Neutrophil (primary cell): ENCODE results near the gene C14orf132.

ENCODE experiments used
- H3K27ac ChIP-seq: fragments of 200-600 bp; sonication (generic); 2 replicates; pipeline ENCODE4 v1.5.1; 2016; ENCODE audit warnings: mild to moderate bottlenecking, moderate library complexity
- H3K27me3 ChIP-seq: fragments of 200-600 bp; sonication (generic); 2 replicates; pipeline ENCODE4 v1.6.0; 2016; ENCODE audit warnings: mild to moderate bottlenecking
- H3K36me3 ChIP-seq: fragments of 200-600 bp; sonication (generic); 2 replicates; pipeline ENCODE4 v1.5.1; 2017
- H3K4me1 ChIP-seq, 2 experiments: fragments of 200-600 bp in 1 of 2; sonication (generic) in 1 of 2; 1 replicate in 1 of 2; 2 replicates in 1 of 2; pipeline versions ENCODE4 v1.5.1 to v1.6.1; 2013 to 2016; ENCODE audit warnings: low read depth in 1 of 2, low read length in 1 of 2, mild to moderate bottlenecking in 1 of 2, moderate library complexity in 1 of 2; ENCODE audit not compliant: control insufficient read depth in 1 of 2, insufficient read depth in 1 of 2
- H3K4me3 ChIP-seq, 2 experiments: fragments of 200-600 bp in 1 of 2; sonication (generic) in 1 of 2; 1 replicate in 1 of 2; 2 replicates in 1 of 2; pipeline ENCODE4 v1.5.1; 2013 to 2016; ENCODE audit warnings: low read depth in 1 of 2, low read length in 1 of 2, mild to moderate bottlenecking in 1 of 2, moderate library complexity in 1 of 2
- H3K9me3 ChIP-seq: fragments of 200-600 bp; sonication (generic); 2 replicates; pipeline ENCODE4 v1.5.1; 2016
- CTCF ChIP-seq: fragments of 200-600 bp; sonication (generic); IDR thresholded peaks from 2 replicates; pipeline ENCODE4 v1.5.1; 2016; ENCODE audit warnings: antibody characterized with exemption

C14orf132 gene

GRCh38 chr14:96035456-96035855, 3.7 kb upstream of the C14orf132 start:
- peaks cover 0 to 7% of the 10 kb centered on the region in 2 experiments for H3K4me1 ChIP-seq
- no peak overlapping the region for H3K4me3 ChIP-seq
- TF ChIP-seq CTCF = no peak
- H3K27me3 ChIP-seq = peaks cover 72% of the 10 kb centered on the region
- H3K9me3 ChIP-seq = no peaks in the 10 kb centered on the region
- no peak overlapping the region for H3K27ac ChIP-seq
- H3K36me3 ChIP-seq = no peaks in the 10 kb centered on the region

GRCh38 chr14:96037891-96038557, 1.1 kb upstream of the C14orf132 start:
- no peak for TF ChIP-seq CTCF

GRCh38 chr14:96038558-96038919, 623 bp upstream of the C14orf132 start:
- no peaks in the 10 kb centered on the region for H3K36me3 ChIP-seq
- TF ChIP-seq CTCF = no peak
- no peaks in the 10 kb centered on the region for H3K9me3 ChIP-seq
- peaks cover 97% of the 10 kb centered on the region for H3K27me3 ChIP-seq
- H3K27ac ChIP-seq = no peak overlapping the region
- peaks cover 0 to 7% of the 10 kb centered on the region in 2 experiments for H3K4me1 ChIP-seq
- H3K4me3 ChIP-seq = no peak overlapping the region

More at GRCh38 chr14:96037891-96038557, 1.1 kb upstream of the C14orf132 start:
- no peak overlapping the region for H3K4me3 ChIP-seq
- no peak overlapping the region for H3K27ac ChIP-seq
- H3K27me3 ChIP-seq = peaks cover 93% of the 10 kb centered on the region
- H3K36me3 ChIP-seq = no peaks in the 10 kb centered on the region
- H3K9me3 ChIP-seq = no peaks in the 10 kb centered on the region
- peaks cover 0 to 7% of the 10 kb centered on the region in 2 experiments for H3K4me1 ChIP-seq

- Histone ChIP-seq H3K36me3 (no peaks in the 10 kb centered on the region), H3K9me3 (no peaks in the 10 kb centered on the region), H3K4me1 (peaks cover 0 to 7% of the 10 kb centered on the region in 2 experiments), H3K4me3 (no peak overlapping the region), H3K27me3 (peaks cover 86% of the 10 kb centered on the region), H3K27ac (no peak overlapping the region)
- TF ChIP-seq CTCF = no peak
These were observed 610 bp downstream of the C14orf132 start for GRCh38 chr14:96039633-96040311.

- Histone ChIP-seq H3K4me3 (no peak overlapping the region), H3K4me1 (peaks cover 0 to 7% of the 10 kb centered on the region in 2 experiments), H3K36me3 (no peaks in the 10 kb centered on the region), H3K27me3 (peaks cover 75% of the 10 kb centered on the region), H3K9me3 (no peaks in the 10 kb centered on the region), H3K27ac (no peak overlapping the region)
- no peak for TF ChIP-seq CTCF
These were observed 1.7 kb downstream of the C14orf132 start for GRCh38 chr14:96040828-96041371.
